OCI-LY3 (cell line): Measurements from ENCODE around the gene TBC1D1.

Source experiments
- CTCF ChIP-seq: fragments of 200-600, 300-600 bp; sonication (generic); IDR thresholded peaks from 2 replicates; pipeline ENCODE4 v1.5.1; 2014; ENCODE audit warnings: antibody characterized with exemption, low read length, low read depth
- EZH2phosphoT487 ChIP-seq: fragments of 200-600 bp; shearing (Covaris generic); IDR thresholded peaks from 2 replicates; pipeline ENCODE4 v1.6.1; 2018; ENCODE audit warnings: antibody characterized with exemption, mixed run types, low read depth

DNA sequence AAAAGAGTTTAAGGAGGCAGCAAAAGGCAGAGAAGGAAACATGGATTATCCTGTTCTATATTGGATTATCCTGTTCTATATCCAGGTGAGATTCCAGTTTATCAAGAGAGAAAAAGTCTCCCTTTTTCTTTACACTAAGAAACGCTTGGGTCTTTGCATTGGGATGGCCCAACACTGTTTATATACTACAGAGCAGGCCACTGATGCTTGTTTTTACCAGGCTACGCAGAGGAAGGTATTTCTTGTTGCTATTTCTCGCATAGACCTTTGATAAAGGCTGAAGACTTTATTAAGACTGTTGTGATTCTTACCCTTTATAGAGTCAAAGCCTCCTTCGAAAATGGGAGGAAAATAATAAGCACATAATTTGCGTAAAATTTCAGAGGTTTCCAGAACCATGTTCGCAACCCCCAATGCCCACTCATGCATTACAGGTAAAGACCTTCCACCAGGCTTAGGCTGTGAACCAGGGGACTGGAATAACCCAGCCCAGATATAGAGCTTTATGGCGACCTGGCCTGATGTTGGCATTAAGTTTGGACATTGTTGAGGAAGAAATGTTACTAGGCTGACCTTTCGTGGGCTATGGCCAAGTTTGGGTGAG lies 287.6 kb downstream of the TBC1D1 start:
- TF ChIP-seq CTCF = no peak
- TF ChIP-seq EZH2phosphoT487 = no peak
